Stimulated activated CD8-positive, alpha-beta memory T cell treated with anti-CD3 and anti-CD28 coated beads, Interleukin-4, amount 100 ng/mL, for 24 hours (primary cell): ENCODE results near the gene XRCC4.
"Not testable (repeated sequence)": the region's sequence is repeated elsewhere in the genome, so short reads cannot be mapped to it uniquely, and the experiment has no call there.

Experiments used
- DNase-seq: peaks from one replicate; pipeline ENCODE4 v3.0.0-alpha.2; 2020; ENCODE audit warnings: low read depth

Gene XRCC4

DNA sequence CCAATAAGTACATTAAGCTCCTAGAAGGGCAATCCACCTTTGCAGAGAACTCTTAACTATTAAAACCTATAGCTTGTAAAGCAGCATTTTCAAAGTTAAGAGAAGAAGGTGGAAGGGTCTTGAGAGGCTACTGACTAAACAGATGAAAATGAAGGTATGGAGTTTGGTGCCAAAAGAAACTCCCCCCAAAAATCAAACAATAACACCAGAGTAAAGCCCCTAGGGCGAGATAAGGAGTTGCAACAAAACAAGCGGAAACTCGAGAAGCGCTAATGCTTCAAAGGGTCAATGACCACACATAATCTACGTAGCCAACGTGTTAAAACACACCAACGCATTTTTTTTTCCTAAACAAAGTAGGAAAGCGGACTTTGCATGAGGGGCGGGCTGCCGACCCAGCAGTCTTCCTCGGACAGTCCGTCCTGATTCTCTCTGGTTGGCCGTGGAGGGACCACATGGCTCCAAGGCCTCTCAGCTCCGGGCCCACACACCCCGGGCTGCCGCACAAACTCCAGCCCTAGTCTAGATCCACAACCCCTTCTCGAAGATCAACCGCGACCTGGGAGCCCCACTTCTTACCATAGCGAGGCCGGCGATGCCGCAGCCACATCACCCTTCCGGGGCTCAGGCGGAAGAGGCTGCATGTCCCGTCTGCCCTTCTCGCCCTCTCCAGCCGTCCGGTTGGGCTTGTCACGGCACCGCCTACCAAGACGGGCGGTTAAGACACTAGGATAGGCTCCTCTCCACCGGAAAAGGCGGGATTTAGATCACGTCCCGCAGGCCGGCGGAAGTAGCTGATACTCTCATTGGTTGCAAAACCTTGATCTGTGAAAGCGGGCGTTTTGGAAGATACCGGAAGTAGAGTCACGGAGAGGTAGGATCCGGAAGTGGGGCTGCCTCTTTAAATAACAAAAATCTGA is at the start of gene XRCC4, which contains the start of gene TMEM167A:
Gene XRCC4, plus strand, starts transcription at position 806 of the 920 bp plus-strand sequence. CDS start 27,373 bp downstream, outside the sequence.
Gene TMEM167A, minus strand, starts transcription at position 653 of the 920 bp plus-strand sequence. Its CDS starts 71 bp downstream, at position 582.
- peak; percentile 90 for DNase-seq

DNA sequence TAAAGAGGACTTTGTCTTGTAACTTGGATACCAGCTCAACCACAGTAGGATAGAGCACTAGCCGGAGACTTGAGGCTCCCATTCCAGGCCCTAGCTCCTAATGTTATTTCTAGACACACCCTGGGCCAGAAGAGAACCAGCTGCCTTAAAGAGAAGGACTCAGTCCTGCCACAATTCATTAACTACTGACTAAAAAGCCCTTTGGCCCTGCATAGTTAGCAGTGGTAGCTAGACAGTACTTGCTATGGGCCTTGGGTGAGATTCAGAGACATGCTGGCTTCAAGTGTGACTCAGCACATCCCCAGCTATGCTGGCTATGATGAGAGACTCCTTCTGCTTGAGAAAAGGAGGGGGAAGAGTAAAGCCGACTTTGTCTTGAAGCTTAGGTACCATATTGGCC is 47.4 kb upstream of the XRCC4 start:
- no peak for DNase-seq

GRCh38 chr5:83031381-83031780 is 46.0 kb upstream of the XRCC4 start:
- DNase-seq, result no peak

DNA sequence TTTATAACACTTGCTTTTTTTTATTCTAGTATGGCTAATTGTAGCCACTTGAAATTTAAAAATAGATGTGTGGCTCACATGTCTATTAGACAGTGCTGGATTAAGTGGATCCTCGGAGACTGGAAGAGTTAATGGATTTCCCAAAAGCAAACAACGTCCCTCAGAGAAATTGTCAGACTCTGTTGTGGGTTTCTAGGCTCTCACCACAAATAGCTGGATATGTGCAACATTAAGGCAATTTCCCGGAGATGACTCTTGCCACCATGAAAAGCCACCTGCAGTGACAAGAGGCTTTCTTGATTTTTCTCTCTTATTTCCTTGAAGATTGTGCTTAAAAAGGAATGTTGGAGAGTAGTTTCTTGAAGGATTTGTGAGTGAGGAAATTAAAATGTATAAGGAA is 43.3 kb upstream of the XRCC4 start:
- DNase-seq, result no peak

DNA sequence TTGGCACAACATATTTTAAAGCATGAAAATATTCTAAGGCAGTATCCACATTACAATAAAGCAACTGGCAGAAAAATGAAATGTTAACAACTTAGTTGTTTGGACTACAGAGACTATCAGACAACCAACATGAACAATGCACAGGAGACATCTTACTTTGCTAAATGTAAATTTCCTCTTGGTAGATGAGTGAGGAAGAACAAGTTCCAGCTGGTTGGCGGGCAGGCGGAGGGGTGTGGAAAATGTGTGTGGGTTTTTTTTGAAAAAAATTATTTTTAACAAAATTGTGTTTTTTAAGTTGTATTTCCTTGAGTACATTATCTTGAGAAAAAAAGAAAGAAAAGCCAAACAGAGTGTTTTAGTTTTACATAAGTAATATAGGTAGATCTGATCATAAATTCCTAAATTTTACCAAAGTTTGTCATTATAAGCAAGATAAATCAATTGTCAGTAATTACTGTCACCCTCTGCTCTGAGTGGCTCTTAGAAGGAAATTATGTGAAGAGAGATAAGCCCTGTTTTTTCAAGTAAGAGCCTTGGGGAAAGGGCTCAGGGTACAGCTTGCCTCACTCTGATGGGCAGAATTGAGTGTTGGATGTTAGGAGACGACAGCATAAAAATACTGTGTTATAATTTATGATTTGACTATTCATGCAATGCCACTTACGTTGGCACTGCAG is 42.7 kb upstream of the XRCC4 start:
- no peak for DNase-seq

- no peak for DNase-seq
These were observed 41.8 kb upstream of the XRCC4 start for GRCh38 chr5:83035373-83036100.

DNA sequence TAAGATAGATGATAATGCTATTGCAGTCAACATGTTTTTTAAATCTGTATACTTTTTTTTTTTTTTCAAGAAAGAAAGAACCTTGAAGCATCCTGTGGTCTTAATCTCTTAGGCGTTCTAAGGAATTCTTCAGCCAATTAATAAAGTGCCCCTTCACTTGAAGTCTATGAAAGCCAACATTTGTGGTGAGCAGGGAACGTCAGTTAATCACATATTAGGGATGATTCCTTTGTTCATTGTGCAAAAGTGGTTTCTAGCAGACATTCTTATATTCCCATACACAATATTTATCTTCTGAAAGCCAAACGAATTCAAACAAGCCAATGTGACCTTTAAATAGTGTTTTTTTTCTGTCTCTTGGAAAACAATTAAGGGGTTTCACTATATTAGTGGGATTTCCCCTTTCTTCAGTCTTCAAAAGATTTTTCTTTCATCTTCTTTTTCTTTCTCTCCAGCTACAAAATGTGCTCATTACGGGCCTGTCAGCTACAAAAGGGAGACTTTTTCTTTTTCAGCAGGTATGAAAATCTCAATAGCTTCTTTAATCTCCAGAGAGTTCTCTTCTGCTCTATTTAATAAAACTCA is 40.3 kb upstream of the XRCC4 start:
- no peak for DNase-seq

DNA sequence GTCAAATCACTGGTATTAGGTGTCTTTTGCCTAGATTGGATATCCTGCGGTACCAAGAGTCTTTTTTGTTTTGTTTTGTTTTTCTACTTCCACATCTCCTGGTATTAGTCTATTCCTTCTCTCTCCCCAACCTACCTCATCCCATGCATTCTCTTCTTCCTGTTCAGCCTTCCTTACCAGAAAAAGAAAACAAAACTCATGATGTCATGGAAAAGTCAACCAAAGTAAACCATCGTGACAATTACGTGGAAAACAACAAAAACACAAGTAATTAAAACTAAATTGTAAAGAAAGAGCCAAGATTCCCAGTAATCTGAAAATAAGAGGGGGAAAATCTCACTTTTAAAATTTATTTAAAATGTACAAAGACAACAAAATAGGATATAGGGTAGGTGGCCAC is 38.4 kb upstream of the XRCC4 start:
- no peak for DNase-seq

- DNase-seq, result no peak
These were observed 34.8 kb upstream of the XRCC4 start for GRCh38 chr5:83042507-83042906.

- DNase-seq, result no peak
These were observed 32.4 kb upstream of the XRCC4 start for GRCh38 chr5:83044926-83045325.

DNA sequence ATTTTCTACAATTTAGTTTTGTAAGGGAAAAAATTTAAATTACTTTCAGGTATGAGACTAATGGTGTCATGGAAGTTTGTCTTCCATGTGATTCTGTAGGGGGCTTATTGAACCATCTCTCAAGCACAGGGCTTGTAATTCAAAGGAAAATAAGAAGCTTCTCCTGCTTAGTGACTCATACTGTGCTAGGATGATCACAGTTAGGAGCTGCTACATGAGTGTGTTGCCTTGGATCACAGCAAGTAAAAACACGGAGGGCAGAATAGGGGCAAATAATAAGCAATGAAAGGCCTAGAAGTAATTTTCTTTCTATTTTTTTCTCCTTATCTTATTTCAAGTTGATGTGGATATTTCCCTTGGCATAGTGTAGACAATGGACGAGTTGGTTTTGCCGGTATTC is 29.1 kb upstream of the XRCC4 start:
- DNase-seq, result no peak

DNA sequence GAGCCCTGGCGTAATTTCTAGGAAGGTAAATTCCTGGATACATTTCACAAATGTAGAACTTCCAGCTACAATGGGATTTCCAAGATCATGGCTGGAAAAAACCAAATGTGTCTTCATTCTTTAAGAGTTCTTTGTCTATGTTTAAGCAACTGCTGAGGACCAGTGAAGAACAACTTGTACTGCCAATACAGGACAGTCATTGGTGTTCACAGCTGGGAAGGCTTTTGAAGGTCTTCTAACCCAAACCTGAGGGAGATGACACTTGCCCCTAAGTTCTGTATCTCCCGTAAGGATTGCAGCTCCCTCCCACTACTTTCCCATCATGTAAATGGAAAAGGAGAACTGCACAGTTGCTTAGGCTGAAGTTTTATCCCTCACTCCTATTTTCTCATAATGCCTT is 28.5 kb upstream of the XRCC4 start:
- DNase-seq, result no peak

DNA sequence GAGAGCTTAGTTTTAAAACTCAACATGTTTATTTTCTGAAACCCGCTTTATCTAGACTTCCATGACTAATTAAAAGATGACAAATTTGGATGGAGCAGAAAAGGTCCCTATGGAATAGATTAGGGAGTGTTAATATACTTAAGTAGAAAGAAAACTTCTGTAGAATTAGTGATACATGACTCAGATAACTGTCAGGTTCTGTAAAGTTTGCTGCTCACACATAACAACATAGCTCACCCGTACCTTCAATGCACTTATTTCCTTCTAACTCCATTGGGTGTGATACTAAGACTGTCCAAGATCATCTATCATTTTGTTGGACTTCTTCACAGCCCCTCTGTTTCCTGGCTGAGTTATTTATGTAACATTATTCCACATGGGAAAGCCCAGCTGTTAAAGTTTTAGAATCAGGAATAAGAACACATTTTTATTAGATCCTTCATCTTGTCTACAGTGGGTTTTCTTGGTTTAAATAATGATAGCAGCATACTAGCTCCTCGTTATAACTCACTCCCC is 27.9 kb upstream of the XRCC4 start:
- DNase-seq, result no peak

GRCh38 chr5:83050723-83051340 is 26.5 kb upstream of the XRCC4 start:
- no peak for DNase-seq

DNA sequence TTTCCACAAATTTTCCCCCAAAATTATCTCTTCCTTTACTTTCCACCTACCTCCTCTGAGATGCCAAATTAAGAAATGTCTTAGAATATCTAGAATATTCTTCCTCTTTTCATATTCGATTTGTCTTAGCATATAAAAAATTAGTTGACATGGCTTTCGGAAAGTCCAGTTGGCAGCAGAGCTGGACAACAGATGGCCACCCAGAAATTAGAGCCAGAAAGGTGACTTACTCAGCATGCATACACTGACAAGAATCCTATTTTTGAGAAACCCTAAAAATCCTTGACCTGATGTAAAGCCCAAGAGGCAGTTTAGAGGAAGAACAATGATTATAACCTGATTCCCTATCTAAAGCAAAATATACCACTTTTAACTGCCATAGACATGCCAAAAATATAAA is 22.2 kb upstream of the XRCC4 start:
- DNase-seq, result no peak

GRCh38 chr5:83058726-83059125 is 18.6 kb upstream of the XRCC4 start:
- no peak for DNase-seq

GRCh38 chr5:83059341-83059740 is 18.0 kb upstream of the XRCC4 start:
- DNase-seq, result no peak

GRCh38 chr5:83066548-83067110 is 10.7 kb upstream of the XRCC4 start:
- no peak for DNase-seq

DNA sequence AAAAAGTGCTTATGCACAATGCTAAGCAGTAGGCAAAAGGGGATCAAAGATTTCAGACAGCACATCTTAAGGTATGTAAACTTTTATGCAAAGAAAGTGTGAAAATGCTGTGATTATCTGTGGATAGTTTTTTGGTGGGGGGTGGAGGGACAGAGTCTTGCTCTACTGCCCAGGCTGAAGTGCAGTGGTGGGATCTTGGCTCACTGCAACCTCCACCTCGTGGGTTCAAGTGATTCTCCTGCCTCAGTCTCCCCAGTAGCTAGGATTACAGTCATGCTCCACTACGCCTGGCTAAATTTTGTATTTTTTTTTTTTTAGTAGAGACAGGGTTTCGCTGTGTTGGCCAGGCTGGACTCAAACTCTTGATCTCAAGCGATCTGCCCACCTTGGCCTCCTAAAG is 10.0 kb upstream of the XRCC4 start:
- DNase-seq, result not testable (repeated sequence)

- no peak for DNase-seq
These were observed 8.1 kb upstream of the XRCC4 start for GRCh38 chr5:83069096-83069799.
